Measurements from ENCODE around the gene CDCP2.

DNA sequence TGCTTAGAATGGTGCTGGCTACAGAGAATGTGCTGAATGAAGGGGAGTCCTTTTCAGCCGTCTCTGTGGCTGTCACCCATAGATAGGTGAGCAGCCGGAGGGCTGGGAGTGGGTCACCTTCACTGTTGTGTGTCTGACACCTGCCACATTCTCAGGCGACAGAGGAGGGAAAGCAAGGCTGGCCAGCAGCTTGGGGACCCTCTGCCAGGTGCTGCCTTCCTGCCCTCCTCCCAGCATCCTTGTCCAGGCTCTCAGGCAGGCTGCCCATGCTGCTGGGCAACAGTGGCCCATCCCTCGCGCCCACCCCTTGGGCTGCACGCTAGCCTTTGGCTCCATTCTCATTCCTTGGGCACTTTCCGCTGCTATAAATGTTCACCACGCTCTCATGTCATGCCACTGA, 24.9 kb upstream of the CDCP2 start:
- TF ChIP-seq RARB (CRISPR knock-in tag; IDR thresholded peaks at IDR 0.05) (no peak), ARNTL (CRISPR knock-in tag; IDR thresholded peaks at IDR 0.05; ENCODE audit: borderline replicate concordance, low read depth) (no peak), CSDC2 (CRISPR knock-in tag; IDR thresholded peaks at IDR 0.05) (no peak), TOX (CRISPR knock-in tag; IDR thresholded peaks at IDR 0.05; ENCODE audit: borderline replicate concordance) (no peak), BACH2 (CRISPR knock-in tag; IDR thresholded peaks at IDR 0.05; ENCODE audit: borderline replicate concordance) (no peak), OSR1 (CRISPR knock-in tag; IDR thresholded peaks at IDR 0.05) (no peak), TCF4 (CRISPR knock-in tag; IDR thresholded peaks at IDR 0.05; ENCODE audit: borderline replicate concordance) (no peak), ZFP30 (CRISPR knock-in tag; IDR thresholded peaks at IDR 0.05) (no peak), ZNF70 (CRISPR knock-in tag; IDR thresholded peaks at IDR 0.05) (no peak), ZNF565 (CRISPR knock-in tag; conservative IDR thresholded peaks at IDR 0.05; ENCODE audit: low read depth) (no peak)
- TF ChIP-seq, protein P1, sequence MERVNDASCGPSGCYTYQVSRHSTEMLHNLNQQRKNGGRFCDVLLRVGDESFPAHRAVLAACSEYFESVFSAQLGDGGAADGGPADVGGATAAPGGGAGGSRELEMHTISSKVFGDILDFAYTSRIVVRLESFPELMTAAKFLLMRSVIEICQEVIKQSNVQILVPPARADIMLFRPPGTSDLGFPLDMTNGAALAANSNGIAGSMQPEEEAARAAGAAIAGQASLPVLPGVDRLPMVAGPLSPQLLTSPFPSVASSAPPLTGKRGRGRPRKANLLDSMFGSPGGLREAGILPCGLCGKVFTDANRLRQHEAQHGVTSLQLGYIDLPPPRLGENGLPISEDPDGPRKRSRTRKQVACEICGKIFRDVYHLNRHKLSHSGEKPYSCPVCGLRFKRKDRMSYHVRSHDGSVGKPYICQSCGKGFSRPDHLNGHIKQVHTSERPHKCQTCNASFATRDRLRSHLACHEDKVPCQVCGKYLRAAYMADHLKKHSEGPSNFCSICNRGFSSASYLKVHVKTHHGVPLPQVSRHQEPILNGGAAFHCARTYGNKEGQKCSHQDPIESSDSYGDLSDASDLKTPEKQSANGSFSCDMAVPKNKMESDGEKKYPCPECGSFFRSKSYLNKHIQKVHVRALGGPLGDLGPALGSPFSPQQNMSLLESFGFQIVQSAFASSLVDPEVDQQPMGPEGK (CRISPR knock-in tag; IDR thresholded peaks at IDR 0.05; ENCODE audit: borderline replicate concordance), result no peak
- TF ChIP-seq, protein P2, sequence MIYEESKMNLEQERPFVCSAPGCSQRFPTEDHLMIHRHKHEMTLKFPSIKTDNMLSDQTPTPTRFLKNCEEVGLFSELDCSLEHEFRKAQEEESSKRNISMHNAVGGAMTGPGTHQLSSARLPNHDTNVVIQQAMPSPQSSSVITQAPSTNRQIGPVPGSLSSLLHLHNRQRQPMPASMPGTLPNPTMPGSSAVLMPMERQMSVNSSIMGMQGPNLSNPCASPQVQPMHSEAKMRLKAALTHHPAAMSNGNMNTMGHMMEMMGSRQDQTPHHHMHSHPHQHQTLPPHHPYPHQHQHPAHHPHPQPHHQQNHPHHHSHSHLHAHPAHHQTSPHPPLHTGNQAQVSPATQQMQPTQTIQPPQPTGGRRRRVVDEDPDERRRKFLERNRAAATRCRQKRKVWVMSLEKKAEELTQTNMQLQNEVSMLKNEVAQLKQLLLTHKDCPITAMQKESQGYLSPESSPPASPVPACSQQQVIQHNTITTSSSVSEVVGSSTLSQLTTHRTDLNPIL (CRISPR knock-in tag; IDR thresholded peaks at IDR 0.05; ENCODE audit: low read depth), result no peak

All from SK-N-SH treated with all-trans-retinoic acid at 6 μM for 48 hours (cell line).